DOHH2 (cell line): ENCODE measurements around the gene DUOX1.

Experiments used
- EZH2phosphoT487 ChIP-seq: fragments of 200-600 bp; sonication (generic); IDR thresholded peaks from 2 replicates; pipeline ENCODE4 v1.6.1; 2017; ENCODE audit warnings: borderline replicate concordance, mild to moderate bottlenecking, antibody characterized with exemption, low read length, moderate library complexity, mixed read lengths
- TF ChIP-seq, protein P1 (sequence below): fragments of 200-600 bp; sonication (generic); IDR thresholded peaks from one replicate; pipeline ENCODE4 v1.5.1; 2014; ENCODE audit warnings: antibody characterized with exemption, mild to moderate bottlenecking, low read depth, low read length; ENCODE audit not compliant: poor library complexity, severe bottlenecking

DNA sequence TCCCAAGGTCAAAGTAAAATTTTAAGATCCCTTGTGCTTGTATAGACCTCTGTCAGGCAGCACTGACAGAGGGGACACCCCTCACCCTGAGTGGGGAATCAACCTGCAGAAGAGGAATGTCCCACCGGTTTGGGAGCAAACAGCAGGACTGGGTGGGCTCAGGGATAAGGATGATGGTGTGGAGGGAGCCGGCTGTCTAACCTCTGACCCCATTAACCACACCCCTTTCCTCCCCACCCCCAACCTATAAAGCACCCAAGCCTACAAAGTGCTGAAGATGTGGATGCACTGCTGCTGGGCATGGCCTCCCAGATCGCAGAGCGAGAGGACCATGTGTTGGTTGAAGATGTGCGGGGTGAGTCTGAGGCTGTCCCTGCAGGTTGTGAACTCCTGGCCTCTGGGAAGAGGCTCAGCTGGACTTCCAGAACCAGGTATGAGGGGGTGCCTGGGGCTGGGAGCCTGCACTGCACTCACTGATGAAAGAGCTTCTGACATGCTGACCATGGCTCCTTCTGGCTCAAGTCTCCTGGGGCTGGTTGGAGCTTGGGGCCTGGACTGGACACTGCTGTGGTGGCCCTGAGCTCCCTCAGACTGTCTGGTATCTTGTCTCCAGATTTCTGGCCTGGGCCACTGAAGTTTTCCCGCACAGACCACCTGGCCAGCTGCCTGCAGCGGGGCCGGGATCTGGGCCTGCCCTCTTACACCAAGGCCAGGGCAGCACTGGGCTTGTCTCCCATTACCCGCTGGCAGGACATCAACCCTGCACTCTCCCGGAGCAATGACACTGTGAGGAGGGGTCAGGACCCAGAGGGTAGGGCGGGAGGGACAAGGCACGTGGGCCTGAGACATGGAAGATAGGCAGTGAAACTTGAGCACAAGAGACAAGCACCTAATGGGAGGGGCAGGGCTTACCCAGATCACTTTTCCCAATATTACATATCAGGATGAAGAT is 9.3 kb downstream of the DUOX1 start:
- TF ChIP-seq, protein P1, sequence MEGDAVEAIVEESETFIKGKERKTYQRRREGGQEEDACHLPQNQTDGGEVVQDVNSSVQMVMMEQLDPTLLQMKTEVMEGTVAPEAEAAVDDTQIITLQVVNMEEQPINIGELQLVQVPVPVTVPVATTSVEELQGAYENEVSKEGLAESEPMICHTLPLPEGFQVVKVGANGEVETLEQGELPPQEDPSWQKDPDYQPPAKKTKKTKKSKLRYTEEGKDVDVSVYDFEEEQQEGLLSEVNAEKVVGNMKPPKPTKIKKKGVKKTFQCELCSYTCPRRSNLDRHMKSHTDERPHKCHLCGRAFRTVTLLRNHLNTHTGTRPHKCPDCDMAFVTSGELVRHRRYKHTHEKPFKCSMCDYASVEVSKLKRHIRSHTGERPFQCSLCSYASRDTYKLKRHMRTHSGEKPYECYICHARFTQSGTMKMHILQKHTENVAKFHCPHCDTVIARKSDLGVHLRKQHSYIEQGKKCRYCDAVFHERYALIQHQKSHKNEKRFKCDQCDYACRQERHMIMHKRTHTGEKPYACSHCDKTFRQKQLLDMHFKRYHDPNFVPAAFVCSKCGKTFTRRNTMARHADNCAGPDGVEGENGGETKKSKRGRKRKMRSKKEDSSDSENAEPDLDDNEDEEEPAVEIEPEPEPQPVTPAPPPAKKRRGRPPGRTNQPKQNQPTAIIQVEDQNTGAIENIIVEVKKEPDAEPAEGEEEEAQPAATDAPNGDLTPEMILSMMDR: no peak
- no peak for TF ChIP-seq EZH2phosphoT487
